Activated CD4-positive, alpha-beta T cell treated with anti-CD3 and anti-CD28 coated beads, Interleukin-2, amount 50 U/mL, for 4 hours (primary cell): Measurements from ENCODE around the gene LEMD2.
A peak's percentile ranks its signal among the peaks of the same experiment; 100 is the strongest.

Experiments
- DNase-seq, 2 experiments: peaks; one replicate each; pipeline ENCODE4 v3.0.0-alpha.2; 2020

The LEMD2 gene

DNA sequence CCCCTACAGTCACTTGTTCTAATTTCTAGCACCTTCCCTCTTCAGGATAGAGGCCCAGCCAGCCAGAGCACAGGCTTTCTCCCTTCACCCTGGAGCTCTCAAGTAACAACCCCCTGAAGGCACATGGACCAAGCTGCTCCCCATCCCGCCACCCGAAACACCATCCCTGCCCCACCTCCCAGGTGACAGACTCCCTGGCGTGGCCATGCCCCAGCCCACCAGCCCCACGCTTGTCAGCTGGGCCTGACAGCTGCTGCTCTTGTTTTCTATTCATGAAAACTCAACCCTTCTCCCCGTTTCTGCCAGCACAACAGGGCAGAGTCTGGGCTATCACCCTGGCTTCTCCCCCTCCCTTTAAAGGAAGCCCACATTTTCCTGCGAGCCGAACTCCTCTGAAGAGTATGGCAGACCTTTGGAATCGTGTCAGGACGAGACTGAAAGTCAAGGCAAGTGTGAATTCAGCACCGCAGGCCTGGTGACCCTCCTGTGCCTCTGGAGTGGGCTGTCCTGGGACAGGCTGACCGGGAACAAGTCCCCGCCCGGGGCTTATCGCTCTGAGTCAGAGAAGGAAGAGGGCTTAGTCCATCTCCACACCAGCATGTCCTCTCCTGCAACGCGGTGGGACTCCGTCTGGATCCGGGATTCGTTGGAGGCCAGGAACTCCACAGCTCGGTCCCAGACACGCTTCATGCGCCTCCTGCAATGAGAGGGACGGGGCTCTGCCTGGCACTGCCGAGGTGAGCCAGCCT lies 16.7 kb downstream of the LEMD2 start:
- DNase-seq, result no peak

DNA sequence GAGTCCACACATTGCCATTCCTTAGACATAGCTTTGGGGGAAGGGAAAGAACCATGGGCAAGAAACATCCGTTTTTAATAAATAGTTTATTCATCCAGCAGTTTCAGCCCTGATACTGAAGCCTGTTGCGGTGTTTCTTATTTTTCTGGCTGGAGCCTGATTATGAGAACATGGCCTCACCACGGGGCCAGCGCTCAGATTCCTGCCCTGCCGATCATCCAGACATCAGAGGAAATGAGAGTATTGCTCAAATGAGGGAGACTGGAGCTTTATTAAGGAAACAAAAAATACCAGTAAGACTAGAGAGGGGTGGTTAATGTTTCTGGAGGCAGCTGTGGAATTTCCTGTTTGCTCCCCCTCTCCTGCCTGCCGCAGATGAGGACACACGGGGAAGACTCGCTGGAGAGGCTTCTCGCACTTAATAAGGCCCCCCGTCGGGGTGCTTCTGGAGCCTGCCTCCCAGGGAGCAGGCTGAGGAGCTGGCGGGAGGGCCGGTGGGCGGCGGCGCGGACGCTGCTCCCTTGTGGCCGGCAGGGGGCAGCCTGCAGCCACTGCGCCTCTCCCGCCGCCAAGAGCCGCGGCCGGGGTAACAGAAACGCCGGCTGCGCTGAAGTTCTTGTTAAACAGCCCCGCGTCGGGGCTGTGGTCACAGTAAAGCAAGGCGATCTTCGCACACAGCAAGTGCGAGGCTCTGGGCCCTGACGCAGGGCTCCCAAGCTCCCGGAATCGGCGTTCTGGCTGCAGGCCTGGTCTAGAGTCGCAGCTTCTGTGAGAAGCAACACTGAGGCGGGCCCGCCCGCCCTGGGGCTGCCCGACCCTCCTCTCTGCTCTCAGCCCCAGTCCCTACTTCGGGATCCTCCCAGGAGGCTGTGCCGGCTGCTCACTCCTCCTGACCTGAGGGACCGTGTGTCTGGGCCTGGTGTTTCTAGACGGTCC lies 17.5 kb downstream of the LEMD2 start:
- DNase-seq, result peak; percentile 40 to 46

DNA sequence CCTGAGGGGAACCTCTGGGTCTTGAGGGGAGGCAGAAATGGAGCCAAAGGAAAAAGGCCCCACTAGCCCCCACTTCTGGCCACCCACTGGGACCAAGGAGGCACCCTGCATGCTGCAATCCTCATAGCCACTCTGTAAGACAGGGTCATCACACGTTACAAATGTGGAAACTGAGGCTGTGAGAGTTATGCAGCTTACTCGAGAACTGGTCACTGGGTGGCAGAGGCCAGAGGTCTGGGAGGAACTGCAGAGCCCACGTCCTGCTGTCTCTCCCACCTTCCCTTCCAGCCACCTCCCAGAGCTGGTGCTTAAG lies 18.1 kb downstream of the LEMD2 start:
- no peak for DNase-seq

DNA sequence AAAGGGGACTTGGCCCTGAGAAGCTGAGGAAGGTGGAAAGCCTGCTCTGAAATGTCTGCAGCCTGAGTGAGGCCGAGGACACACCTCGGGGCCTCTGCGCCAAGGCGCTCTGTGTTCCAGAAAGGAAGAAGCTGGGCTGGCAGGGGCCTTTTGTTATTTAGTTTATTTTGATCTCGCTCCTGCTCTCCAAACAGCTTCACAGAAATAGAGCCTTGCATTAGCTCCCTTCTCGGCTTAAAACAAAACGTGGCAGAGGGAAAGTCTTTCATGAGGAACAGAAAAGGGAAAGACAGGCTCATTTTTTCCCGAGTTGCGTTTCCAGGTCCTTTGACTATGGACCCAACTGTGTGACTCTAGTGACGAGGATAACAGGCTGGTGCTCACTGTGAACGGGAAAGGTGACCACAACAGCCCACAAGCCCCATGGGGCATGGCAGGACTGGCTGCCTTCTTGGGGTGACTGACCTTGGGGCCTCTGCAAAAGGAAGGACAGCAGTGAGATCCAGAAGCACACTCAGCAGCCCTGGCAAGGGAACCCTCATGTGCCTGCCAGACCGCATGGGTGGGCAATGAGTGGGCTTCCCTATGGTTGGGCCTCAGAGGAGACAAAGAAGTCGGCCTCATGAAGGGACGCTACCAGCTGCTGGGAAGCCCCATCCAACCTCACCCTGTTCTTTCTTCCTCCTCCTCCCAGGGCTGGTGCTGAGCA lies 18.7 kb downstream of the LEMD2 start:
- no peak for DNase-seq

DNA sequence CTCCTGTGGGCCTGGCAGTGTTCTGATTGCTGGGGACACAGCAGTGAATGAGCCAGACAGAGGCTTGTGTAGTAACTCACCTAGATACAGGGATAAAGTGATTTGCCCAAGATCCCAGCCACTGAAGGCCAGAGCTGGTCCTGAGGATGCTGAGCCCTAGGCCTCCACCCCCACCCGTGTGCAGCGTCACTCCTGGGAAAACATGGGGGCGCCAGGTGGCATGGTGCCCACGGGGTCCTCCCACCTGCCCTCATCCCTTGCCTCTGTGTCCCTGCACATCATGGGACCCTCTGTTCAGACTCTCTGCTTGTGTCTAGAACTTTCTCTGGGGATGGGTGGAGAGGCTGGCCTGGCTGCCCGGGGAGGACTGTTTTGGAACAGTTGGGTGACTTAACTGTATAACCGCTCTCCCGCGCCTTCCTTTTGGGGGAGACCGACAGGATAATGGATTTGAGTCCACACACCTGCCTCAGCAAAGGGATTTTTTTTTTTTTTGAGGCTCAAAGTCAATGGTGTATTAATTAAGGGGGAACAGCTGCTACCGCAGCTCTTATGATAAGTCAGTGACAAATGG lies 19.6 kb downstream of the LEMD2 start:
- no peak for DNase-seq

DNA sequence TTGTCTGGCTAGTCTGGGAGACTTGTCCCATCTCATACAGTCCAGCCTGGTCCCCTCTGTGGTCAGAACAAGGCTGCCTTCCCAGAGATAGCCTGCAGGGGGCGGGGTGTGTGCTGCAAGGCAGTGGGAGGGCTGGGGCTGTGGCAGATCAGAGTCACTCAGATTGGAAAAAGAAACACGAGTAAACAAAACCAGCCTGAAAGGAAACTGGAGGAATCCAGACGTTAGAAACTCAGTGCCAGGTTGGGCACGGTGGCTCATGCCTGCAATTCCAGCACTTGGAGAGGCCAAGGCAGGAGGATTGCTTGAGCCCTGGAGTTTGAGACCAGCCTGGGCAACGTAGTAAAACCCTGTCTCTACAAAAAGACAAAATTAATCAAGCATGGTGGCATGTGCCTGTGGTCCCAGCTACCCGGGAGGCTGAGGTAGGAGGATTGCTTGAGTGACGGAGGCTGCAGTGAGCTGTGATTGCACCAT lies 20.2 kb downstream of the LEMD2 start:
- peak; percentile 68 to 69 for DNase-seq

DNA sequence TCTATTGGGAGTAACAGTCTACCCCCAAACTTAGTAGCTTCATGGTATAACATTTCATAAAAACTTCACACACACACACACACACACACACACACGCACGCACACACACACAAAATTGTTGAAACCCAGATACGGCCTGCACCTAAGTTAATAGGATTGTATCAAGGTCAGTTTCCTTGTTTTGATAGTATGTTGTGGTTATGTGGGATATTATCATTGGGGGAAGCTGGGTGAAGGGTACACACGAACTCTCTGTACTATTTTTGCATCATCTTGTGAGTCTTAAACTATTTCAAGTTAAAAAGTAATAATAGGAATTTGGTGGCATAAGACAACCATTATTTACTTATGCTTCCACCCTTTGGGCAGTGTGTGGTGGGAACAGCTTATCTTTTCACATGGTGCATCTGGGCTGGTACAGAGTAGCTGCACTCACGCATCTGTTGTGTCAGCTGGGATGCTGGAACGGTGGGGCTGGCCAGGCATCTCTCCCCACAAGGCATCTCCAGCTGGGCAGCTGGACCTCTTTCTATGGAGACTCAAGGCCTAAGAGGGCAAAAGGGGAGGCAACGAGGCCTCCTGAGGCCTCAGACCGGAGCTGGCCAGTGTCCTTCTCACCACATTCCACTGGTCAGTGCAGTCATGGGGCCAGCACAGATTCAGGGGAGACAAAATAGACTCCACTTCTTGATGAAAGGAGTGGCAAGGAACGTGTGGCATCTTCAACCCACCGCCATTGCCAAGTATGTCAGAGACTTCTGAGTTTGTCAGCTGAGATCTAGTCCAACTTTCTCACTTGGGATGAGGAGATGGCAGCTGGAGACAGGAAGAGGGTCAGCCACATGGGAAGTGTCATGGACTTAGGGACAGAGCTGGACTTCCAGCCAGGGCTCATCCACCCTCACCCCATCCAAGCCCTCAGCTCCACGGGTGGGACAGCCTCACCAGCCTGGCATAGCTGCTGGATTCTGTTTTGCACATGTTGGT lies 21.7 kb downstream of the LEMD2 start:
- DNase-seq, result no peak

DNA sequence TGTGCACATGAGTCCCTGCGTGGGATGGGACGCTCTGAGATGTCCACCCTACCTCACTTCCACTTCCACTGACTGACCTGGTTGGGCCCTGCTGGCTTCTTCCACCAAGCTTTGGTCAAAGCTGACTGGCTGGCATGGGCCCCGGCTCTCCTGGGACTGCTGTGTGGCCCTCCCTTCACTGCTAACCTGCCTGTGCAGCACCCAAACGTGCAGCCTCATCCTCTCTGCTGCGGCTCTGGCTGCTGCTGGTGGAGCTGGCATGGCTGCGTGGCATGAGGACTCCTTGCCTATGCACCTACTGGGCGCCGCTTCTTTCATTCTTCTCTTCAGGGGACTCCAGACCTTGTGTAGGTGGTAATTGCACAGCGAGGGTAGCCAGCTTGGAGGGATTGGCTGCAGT lies 23.6 kb downstream of the LEMD2 start:
- DNase-seq, result no peak

DNA sequence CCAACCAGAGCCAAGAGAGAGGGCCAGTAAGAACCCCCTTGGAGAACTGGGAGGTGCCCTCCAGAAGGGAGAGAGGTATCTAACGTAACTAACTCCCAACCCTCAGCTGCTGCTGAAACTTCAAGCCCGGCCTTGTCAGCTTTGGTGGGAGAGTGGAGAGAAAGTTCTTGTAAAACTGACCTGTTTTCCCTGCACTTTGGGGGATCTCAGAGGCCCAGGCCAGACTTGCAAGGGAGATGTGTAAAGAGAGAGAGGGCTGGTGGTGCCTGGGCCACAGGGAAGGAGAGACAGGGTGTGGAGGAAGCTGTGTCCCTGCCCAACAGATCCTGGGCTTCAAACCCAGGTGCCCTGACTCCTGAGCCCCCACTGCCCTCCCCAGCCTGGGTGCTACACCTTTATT lies 24.9 kb downstream of the LEMD2 start:
- no peak for DNase-seq

DNA sequence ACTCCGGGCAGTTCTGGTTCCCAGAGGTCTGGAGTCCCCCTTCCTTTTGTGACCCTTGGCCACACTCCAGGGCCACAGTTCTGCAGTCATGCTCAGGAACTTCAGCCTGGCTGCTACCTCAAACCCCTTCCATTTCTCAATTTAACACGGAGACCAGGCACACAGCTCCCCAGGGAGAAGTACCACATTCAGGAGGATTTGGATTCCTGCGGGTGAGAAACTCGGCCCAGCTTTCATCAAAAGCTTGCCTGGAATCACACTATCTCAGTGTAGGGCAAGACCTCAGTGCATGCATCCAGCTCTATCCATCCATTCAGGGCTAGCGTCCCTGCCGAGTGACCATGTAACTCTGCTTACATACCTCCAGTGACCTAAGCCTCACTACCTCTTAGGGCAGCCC lies 25.4 kb downstream of the LEMD2 start:
- no peak for DNase-seq

DNA sequence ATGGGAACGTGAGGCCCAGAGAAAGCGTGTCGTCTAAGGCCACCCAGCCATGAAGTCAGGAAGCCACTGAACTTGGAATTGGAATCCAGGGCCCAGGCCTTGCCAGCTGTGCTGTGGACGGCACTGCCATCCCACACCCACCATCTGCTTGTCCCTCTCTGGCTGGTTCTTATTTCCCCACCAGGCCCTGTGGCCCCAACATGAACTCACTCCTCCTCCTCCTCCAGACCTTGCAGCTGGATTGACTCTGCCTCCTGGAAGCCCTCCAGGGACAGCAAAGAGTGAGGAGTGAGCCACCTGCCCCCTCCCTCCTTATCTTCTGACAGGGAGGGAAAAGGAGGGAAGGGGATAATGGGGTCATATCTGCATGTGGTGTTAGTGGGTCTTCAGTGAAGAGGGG lies 26.2 kb downstream of the LEMD2 start:
- DNase-seq, result no peak

DNA sequence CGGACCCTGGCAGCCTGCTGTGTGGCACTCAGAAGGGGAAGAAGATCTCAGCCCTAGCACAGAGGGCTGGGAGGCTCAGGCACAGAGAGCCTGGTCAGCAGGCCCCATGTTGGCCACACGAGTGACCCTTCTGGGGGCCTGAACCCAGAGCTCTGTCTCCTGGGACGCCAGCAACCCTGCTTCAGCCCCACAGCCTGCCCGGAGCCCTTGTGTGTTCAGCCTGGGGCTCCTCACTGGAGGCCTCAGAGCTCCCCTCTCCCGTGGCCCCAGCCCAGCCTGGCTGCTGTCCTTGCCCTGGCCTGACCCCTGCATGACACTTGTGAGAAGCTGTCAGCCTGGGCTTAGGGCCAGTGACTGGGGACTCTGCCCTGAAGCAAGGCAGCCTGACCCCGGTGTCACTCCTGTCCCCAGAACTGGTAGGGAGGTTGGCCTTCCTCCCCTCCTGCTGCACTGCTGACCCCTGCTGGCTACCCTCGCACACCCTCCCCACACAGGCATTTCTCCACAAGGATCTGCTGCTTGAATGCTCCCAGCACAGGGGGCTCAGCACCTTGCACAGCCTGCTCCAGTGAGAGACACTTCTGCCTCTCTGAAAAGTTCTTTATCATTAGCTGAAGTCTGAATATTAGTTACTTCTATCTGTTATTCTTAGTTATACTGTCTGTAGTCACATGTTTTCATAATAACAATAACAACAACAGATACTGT lies 26.9 kb downstream of the LEMD2 start:
- peak; percentile 22 to 28 for DNase-seq

DNA sequence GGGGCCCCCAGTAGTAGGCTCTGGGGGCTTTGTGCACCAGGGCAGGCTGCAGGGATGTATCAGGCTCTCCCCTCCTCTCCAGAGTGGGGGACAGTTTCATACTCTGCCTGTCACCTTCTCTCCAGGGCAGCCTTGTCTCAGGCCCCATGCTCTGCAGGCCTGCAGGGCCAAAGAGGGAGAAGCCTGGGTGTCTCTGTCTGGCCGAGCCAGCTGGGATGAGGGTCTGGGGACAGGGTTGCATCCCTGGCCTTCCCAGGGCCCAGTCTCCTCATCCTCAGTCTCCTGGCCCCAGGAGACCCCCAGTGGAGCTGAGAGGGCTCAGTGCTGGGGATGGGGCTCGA lies 27.4 kb downstream of the LEMD2 start:
- DNase-seq, result no peak

DNA sequence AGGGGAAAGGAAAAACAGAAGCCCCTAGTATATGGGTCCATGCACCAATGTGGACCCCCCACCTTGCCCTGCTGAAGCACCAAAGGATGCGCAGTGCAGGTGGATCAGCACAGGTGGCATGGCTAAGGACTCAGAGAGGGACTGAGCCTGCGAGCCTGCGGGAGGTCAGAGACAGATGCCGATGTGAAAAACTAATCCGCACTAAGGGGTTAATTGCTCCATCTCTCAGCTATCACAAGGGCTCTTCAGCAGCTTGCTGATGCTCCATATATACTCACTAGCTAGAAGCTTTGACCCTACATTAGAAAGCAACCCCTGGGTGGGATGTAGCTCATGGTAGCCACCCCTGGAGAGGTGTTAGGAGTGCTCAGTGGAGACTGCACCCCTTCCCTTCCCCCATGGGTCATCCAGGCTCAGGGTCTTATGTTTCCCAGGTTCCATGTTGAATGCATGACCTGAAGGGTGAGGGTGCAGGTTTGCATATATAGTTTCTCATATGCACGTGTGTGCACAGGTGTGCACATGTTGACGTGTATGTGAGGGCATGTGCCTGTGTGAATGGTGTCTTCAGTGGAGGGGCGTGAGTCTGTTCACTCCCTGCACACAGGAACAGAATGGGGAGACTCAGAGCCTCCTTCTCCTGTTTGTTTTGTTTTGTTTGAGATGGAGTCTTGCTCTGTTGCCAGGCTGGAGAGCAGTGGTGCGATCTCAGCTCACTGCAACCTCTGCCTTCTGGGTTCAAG lies 28.9 kb downstream of the LEMD2 start:
- no peak for DNase-seq

DNA sequence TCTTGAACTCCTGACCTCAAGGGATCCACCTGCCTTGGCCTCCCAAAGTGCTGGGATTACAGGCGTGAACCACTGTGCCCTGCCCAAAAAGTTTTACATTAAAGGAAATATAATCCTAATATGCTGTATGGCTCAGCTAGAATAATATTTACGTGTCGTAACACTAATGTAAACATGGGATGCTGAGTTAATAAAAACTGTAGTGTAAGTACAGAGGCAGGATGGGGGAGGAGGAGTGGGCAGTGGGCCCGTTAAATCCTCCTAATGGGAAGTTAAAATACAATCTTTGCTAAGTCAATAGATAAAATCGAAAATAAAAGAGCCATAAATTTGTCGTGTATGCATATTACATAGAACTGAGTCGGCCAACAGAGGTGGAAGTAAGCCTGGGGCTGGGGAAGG lies 30.1 kb downstream of the LEMD2 start:
- DNase-seq, result no peak

DNA sequence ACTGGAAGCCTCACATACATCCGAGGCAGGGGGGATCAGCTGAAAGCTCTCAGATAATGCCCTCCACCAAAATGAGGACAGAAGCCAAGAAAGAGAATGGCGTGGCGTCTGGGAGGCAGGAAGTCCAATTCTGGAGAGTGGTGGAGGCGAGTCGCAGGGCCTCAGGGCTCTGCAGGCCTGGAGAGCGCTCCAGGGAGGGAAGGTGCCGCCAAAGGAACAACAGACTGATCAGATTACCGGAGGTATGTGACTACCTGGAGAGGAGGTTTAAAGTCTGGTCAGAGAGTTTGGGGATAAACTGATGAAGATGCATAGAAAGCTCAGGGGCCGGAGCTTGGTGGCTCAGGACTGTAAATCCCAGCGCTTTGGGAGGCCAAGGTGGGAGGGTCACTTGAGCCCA lies 31.0 kb downstream of the LEMD2 start:
- no peak for DNase-seq

DNA sequence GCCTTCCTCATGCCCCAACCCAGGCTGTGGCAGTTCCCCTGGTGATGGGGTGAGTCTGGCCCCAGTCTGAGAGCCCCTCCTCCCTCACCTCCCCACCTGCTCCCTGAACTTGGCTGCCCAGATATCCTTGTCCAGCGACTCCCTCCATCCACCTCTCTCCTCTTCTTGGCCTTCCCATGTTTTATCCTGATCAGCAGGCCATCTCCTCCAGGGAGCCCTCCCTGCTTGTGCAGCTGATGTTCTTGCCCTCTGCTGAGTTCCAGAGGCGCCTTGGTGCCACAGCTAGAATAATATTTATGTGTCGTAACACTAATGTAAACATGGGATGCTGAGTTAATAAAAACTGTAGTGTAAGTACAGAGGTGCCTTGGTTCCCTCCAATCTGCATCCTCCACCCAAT lies 31.8 kb downstream of the LEMD2 start:
- no peak for DNase-seq

DNA sequence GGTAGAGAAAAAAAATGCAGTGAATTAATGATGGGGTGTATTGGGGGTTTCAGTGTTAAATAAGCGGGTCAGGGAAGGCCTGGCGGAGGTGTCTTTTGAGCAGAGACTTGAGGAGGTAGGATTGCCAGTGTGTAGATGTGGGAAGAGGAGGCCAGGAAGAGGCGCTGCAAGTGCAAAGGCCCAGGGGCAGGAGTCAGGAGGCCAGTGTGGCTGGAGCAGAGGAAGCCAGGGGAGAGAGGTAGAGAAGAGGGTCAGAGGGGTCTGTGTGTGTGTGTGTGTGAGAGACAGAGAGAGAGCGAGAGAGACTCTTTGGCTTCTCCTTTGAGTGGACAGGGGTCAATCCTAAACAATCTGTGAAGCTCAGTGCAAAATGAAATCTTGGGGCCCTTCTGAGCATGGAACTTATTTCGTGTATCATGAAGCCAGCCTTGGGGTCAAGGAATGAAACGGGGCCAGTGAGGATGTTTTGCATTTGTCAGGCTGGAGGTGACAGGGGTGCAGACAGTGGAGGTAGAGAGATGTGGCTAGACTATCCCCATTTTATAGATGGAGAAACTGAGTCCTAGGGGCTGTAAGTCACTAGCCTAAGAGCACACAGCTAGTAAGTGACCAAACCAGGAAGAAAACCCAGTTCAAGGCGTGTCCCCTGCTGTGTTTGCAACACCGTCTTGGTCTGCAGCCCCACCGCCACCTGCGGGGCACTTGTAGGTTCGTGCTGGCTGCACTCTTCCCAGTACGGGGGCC lies 32.5 kb downstream of the LEMD2 start:
- no peak for DNase-seq

DNA sequence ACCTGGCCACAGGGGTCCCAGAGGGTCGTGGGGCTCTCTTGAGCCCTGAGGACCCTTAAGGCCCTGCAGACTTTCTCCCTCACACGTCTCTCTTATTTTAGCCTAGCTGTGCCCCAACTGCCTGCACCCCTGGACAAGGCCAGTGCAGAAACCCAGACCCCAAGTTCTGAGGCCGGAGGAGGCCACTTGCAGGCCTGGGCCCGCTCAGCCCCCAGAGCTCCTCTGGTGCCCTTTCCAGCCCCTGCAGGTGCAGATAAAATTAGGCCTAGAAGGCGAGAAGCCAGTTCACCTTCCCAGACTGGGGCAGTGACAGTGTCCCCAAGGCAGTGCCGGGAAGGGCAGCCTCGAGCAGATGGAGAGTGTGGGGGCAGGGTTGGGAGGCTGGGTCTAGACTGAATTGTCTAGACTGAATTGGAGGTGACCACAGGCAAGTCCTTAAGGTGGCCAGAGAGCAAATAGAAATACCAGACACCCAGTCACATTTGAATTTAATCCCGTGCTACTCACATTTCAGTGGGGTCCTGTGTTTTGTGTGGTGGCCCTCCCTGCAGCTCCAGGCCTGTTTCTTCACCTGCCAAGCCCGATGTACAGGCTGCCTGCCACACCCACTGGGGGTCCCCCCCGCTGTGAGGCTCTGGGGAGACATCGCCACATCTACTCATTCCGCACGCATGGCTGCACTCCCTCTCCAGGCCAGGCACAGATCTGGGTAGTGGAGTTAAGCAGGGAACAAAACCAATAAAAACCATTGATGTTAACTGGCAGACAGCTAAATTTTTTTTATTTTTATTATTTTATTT lies 33.7 kb downstream of the LEMD2 start:
- DNase-seq, result no peak
